HG02840 (cell line): ENCODE data around the gene MKNK1.

ENCODE experiments used
- ATAC-seq: cut with Tn5 transposase; IDR thresholded peaks from one replicate; pipeline ENCODE4 v1.9.1; 2021; ENCODE audit warnings: mild to moderate bottlenecking, moderate library complexity, moderate number of reproducible peaks; ENCODE audit not compliant: unreplicated experiment, low FRiP score

The MKNK1 gene

GRCh38 chr1:46619656-46620258 is 15.7 kb upstream of the MKNK1 start:
- ATAC-seq = no peak

- ATAC-seq = no peak
Observed at GRCh38 chr1:46618754-46619415, 14.8 kb upstream of the MKNK1 start.

- no peak for ATAC-seq
Observed at GRCh38 chr1:46617833-46618232, 13.8 kb upstream of the MKNK1 start.

- ATAC-seq = no peak
Observed at GRCh38 chr1:46617108-46617800, 13.2 kb upstream of the MKNK1 start.

- ATAC-seq = no peak
Observed at GRCh38 chr1:46616277-46617107, 12.4 kb upstream of the MKNK1 start, which contains the start of gene MOB3C. Gene MOB3C, minus strand, starts transcription at chr1:46616811. Its CDS starts 3,490 bp downstream, at chr1:46613321.

- ATAC-seq = no peak
Observed at GRCh38 chr1:46615735-46616134, 11.7 kb upstream of the MKNK1 start.

- no peak for ATAC-seq
Observed at GRCh38 chr1:46615088-46615487, 11.0 kb upstream of the MKNK1 start.

- no peak for ATAC-seq
Observed at GRCh38 chr1:46614604-46614984, 10.5 kb upstream of the MKNK1 start.

GRCh38 chr1:46613661-46614603 is 9.9 kb upstream of the MKNK1 start:
- peak; percentile 60 for ATAC-seq

GRCh38 chr1:46612937-46613660 is 9.0 kb upstream of the MKNK1 start:
- ATAC-seq = no peak

- no peak for ATAC-seq
Observed at GRCh38 chr1:46611691-46612221, 7.7 kb upstream of the MKNK1 start.

- no peak for ATAC-seq
Observed at GRCh38 chr1:46607345-46608130, 3.5 kb upstream of the MKNK1 start.

- no peak for ATAC-seq
Observed at GRCh38 chr1:46606255-46606965, 2.3 kb upstream of the MKNK1 start.

- ATAC-seq = no peak
Observed at GRCh38 chr1:46605232-46605631, 1.2 kb upstream of the MKNK1 start.

- no peak for ATAC-seq
Observed at GRCh38 chr1:46603481-46603857, 599 bp downstream of the MKNK1 start.

GRCh38 chr1:46601257-46602007 is 2.6 kb downstream of the MKNK1 start:
- ATAC-seq = no peak
